ENCODE data around the gene ROBO1.
A peak's percentile ranks its signal among the peaks of the same experiment; 100 is the strongest.
"Not testable (repeated sequence)": the region's sequence is repeated elsewhere in the genome, so short reads cannot be mapped to it uniquely, and the experiment has no call there.

ROBO1 gene

DNA sequence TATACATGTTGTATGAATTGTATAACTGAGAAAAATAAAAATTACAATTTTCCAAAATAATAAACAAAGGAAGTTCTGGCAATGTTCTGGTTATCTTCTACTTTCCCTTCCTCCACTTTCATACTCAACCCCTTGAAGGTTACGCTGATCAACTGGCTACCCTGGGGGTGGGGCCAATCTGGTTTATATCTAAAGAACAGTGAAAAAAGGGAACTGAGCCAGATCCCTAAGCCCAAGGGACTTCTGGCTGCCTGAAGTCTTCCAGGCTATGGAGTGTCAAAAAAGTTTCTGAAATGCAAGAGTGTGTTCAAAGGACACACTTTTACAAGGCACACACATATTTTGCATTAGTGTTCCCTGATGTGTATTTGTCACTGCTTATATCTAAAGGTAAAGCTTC is 591.9 kb downstream of the ROBO1 start:
- Histone ChIP-seq H3K4me3 (no peak overlapping the region), H3K36me3 (ENCODE audit: insufficient read depth, low read length) (no peaks in the 10 kb centered on the region), H3K9ac (ENCODE audit: insufficient read length) (no peak overlapping the region), H3K27ac (no peak overlapping the region), H3K9me3 (ENCODE audit: low read depth, low read length) (no peaks in the 10 kb centered on the region)
- no peak for DNase-seq (ENCODE audit: low read depth, low spot score)
- TF ChIP-seq FOXP2 (optimal IDR thresholded peaks at IDR 0.05; ENCODE audit: control extremely low read depth, extremely low read length, insufficient read depth) (no peak), EZH2 (IDR thresholded peaks at IDR 0.05) (no peak), POLR2AphosphoS5 (IDR thresholded peaks at IDR 0.05; ENCODE audit: borderline replicate concordance, low read depth, low read length) (no peak)

DNA sequence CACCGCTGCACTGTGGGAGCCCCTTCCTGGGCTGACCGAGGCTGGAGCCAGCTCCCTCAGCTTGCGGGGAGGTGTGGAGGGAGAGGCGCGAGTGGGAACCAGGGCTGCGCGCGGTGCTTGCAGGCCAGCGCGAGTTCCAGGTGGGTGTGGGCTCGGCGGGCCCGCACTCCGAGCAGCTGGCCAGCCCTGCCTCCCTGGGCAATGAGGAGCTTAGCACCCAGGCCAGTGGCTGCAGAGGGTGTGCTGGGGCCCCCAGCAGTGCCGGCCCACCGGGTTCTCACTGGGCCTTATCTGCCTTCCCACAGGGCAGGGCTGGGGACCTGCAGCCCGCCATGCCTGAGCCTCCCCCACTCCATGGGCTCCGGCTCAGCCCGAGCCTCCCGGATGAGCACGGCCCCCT is 594.5 kb downstream of the ROBO1 start:
- DNase-seq (ENCODE audit: low read depth, low spot score); H3K36me3 ChIP-seq (ENCODE audit: insufficient read depth, low read length); H3K9ac ChIP-seq (ENCODE audit: insufficient read length); H3K27ac ChIP-seq; H3K4me3 ChIP-seq; H3K9me3 ChIP-seq (ENCODE audit: low read depth, low read length): not testable (repeated sequence)

DNA sequence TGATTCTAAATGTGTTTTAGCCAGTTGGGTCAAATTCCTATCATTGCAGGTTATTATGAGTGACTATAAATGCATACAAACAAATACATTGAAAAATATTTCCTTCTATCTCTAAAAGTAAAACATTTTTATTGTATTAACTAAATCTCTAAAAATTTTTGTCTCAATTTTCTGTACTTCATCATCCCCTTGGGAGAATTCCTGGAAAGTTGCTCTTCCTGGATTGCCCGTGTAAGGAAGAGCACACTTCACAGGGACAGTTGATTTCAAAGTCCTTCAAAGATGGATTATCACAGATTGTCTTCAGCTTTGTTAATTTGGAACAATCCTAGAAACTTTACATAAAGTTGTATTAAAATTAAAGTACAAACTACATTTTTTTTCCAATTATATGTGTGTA is 595.6 kb downstream of the ROBO1 start:
- H3K9ac ChIP-seq (ENCODE audit: insufficient read length) = no peak overlapping the region
- H3K4me3 ChIP-seq = no peak overlapping the region
- TF ChIP-seq POLR2AphosphoS5 (IDR thresholded peaks at IDR 0.05; ENCODE audit: borderline replicate concordance, low read depth, low read length) (no peak), FOXP2 (optimal IDR thresholded peaks at IDR 0.05; ENCODE audit: control extremely low read depth, extremely low read length, insufficient read depth) (no peak), EZH2 (IDR thresholded peaks at IDR 0.05) (no peak)
- H3K36me3 ChIP-seq (ENCODE audit: insufficient read depth, low read length) = no peaks in the 10 kb centered on the region
- no peaks in the 10 kb centered on the region for H3K9me3 ChIP-seq (ENCODE audit: low read depth, low read length)
- DNase-seq (ENCODE audit: low read depth, low spot score) = no peak
- no peak overlapping the region for H3K27ac ChIP-seq

DNA sequence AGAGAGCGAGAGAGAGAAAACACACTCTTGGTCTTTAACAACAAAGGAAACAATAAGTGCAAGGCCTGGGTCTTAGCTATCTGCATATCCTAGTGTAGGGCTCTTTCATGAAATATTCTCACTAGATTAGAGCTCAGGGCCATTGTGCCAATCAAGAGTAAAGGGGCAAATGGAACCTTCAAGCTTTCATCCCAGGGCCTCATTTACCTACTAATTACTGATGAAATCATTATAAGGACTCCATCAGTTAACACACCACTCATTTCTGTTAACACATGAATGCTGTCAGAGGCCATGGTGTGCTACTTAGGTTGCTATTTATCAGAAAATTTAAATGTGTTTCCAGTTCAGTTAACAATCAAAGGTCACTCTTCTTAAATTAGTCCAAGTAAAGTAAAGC is 597.8 kb downstream of the ROBO1 start:
- Histone ChIP-seq H3K9me3 (ENCODE audit: low read depth, low read length) (no peaks in the 10 kb centered on the region), H3K9ac (ENCODE audit: insufficient read length) (no peak overlapping the region), H3K27ac (no peak overlapping the region), H3K4me3 (no peak overlapping the region), H3K36me3 (ENCODE audit: insufficient read depth, low read length) (no peaks in the 10 kb centered on the region)
- no peak for TF ChIP-seq POLR2AphosphoS5 (IDR thresholded peaks at IDR 0.05; ENCODE audit: borderline replicate concordance, low read depth, low read length)
- no peak for TF ChIP-seq EZH2 (IDR thresholded peaks at IDR 0.05)
- TF ChIP-seq FOXP2 (optimal IDR thresholded peaks at IDR 0.05; ENCODE audit: control extremely low read depth, extremely low read length, insufficient read depth) = no peak
- no peak for DNase-seq (ENCODE audit: low read depth, low spot score)

DNA sequence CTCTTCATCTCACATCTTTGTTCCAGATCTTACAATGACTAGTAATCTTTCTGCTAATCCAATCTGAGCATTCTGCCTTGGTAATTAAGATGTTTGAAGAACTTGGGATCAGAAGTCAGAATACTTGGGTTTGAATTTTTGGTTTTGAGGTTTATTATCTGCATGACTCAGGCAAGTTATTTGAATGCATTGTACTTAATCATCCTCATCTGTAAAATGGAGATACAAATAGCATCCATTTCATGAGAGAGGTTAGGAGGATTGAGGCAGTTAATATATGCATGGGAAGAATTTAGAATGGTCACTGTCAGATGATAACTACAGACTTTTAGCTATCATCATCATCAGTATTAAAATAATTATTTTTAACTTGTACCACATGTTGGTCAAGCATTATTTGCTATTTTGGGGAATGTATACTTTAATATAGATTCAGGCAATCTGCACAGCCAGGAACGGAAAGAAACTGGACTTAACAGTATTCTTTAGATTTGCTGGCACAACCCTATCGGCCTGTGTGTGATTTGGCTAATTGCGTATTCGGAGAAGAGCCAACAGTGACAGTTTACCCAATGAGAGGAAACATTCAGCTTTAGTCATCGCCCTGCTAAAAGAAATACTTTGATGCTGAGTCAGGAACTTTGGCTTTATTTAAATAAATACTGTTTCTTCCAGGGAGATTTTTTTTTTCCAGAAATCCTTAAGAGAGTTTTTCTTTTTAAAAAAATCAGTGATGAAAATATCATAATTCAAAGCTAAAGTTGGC is 600.0 kb downstream of the ROBO1 start:
- DNase-seq (ENCODE audit: low read depth, low spot score) = no peak
- TF ChIP-seq POLR2AphosphoS5 (IDR thresholded peaks at IDR 0.05; ENCODE audit: borderline replicate concordance, low read depth, low read length) (no peak), FOXP2 (optimal IDR thresholded peaks at IDR 0.05; ENCODE audit: control extremely low read depth, extremely low read length, insufficient read depth) (no peak), EZH2 (IDR thresholded peaks at IDR 0.05) (no peak)
- H3K36me3 ChIP-seq (ENCODE audit: insufficient read depth, low read length) = no peaks in the 10 kb centered on the region
- no peak overlapping the region for H3K9ac ChIP-seq (ENCODE audit: insufficient read length)
- no peaks in the 10 kb centered on the region for H3K9me3 ChIP-seq (ENCODE audit: low read depth, low read length)
- no peak overlapping the region for H3K4me3 ChIP-seq
- no peak overlapping the region for H3K27ac ChIP-seq

DNA sequence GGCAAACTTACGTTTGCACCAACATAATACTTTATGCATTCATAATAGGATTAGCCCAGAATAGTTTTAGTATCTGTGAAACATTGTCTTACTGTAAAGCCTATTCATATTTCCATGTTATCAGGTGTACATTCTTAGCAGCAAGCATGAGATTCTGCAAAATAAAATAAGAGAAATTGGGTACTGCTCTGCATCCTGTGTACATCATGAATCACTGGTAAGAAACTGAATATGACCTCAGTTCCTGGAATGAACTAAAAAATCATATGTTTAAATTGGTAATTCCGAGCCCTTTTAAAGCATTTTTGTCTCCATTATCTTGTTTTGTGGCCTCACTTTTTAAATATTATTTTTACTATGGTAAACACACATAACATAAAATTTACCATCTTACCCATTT is 605.1 kb downstream of the ROBO1 start:
- no peaks in the 10 kb centered on the region for H3K36me3 ChIP-seq (ENCODE audit: insufficient read depth, low read length)
- no peak overlapping the region for H3K9ac ChIP-seq (ENCODE audit: insufficient read length)
- no peak overlapping the region for H3K4me3 ChIP-seq
- TF ChIP-seq FOXP2 (optimal IDR thresholded peaks at IDR 0.05; ENCODE audit: control extremely low read depth, extremely low read length, insufficient read depth) (no peak), EZH2 (IDR thresholded peaks at IDR 0.05) (no peak), POLR2AphosphoS5 (IDR thresholded peaks at IDR 0.05; ENCODE audit: borderline replicate concordance, low read depth, low read length) (no peak)
- no peaks in the 10 kb centered on the region for H3K9me3 ChIP-seq (ENCODE audit: low read depth, low read length)
- no peak for DNase-seq (ENCODE audit: low read depth, low spot score)
- no peak overlapping the region for H3K27ac ChIP-seq

DNA sequence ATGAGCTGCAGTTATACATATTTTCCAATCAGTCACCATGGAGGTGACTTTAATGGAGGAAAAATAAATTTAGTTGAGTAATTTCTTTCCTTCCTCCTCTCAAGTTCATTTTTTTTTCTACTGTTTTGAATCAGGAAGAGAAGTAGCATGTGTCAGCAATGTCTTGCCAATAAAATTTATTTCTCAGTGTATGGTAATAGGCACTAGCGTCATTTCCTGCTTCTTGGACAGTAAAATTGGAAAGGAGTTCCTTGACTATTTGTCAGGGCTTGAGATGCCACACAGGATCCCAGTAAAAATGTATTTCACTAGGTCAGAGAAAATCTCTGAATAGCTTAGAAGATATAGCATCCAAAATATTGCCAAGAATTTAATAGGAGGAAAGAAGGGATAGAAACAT is 605.9 kb downstream of the ROBO1 start:
- H3K36me3 ChIP-seq (ENCODE audit: insufficient read depth, low read length) = no peaks in the 10 kb centered on the region
- peak; percentile 5 for DNase-seq (ENCODE audit: low read depth, low spot score)
- no peak overlapping the region for H3K27ac ChIP-seq
- H3K9me3 ChIP-seq (ENCODE audit: low read depth, low read length) = no peaks in the 10 kb centered on the region
- TF ChIP-seq POLR2AphosphoS5 (IDR thresholded peaks at IDR 0.05; ENCODE audit: borderline replicate concordance, low read depth, low read length) = no peak
- no peak for TF ChIP-seq EZH2 (IDR thresholded peaks at IDR 0.05)
- TF ChIP-seq FOXP2 (optimal IDR thresholded peaks at IDR 0.05; ENCODE audit: control extremely low read depth, extremely low read length, insufficient read depth) = no peak
- H3K9ac ChIP-seq (ENCODE audit: insufficient read length) = no peak overlapping the region
- no peak overlapping the region for H3K4me3 ChIP-seq

DNA sequence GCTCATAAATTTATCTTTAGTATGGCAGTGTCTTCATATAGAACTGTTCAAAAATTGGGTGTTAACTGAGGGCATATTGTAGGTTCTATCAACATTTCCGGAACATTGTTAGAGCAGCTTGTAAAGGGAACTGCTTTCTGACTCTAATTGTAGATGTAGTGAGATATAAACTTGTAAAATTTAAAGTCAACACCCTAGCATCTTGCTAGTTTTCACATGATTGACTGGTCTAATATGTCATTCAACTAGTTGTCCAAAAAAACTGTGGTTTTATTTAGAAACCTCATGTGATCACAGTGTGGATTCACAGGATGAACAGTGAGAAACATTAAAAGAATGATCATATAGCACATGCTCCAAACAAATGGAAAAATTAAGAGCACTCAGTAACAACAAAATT is 607.4 kb downstream of the ROBO1 start:
- no peak for TF ChIP-seq FOXP2 (optimal IDR thresholded peaks at IDR 0.05; ENCODE audit: control extremely low read depth, extremely low read length, insufficient read depth)
- no peak for TF ChIP-seq POLR2AphosphoS5 (IDR thresholded peaks at IDR 0.05; ENCODE audit: borderline replicate concordance, low read depth, low read length)
- no peak for TF ChIP-seq EZH2 (IDR thresholded peaks at IDR 0.05)
- no peak overlapping the region for H3K9ac ChIP-seq (ENCODE audit: insufficient read length)
- DNase-seq (ENCODE audit: low read depth, low spot score) = no peak
- H3K27ac ChIP-seq = no peak overlapping the region
- H3K36me3 ChIP-seq (ENCODE audit: insufficient read depth, low read length) = no peaks in the 10 kb centered on the region
- no peak overlapping the region for H3K4me3 ChIP-seq
- no peaks in the 10 kb centered on the region for H3K9me3 ChIP-seq (ENCODE audit: low read depth, low read length)

DNA sequence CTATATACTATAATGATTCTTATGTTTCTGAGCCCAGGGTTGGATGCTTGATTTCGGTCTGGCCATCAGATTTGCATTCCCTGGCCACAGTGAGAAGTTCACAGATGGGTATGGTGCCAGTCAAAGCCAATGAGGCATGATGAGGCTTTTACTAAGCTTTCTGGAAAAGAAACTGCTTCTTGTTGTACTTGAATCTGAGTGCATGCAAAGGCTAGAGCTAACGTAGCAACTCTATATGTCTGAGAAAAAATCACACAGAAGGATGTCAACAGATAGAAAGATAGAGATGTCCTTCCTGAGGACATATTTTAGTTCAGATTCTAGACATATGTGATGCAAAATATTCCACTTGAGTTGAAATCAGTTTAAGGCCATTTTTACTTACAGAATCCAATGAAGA is 608.1 kb downstream of the ROBO1 start:
- Histone ChIP-seq H3K9ac (ENCODE audit: insufficient read length) (no peak overlapping the region), H3K36me3 (ENCODE audit: insufficient read depth, low read length) (no peaks in the 10 kb centered on the region), H3K4me3 (no peak overlapping the region), H3K9me3 (ENCODE audit: low read depth, low read length) (no peaks in the 10 kb centered on the region), H3K27ac (no peak overlapping the region)
- TF ChIP-seq EZH2 (IDR thresholded peaks at IDR 0.05) (no peak), POLR2AphosphoS5 (IDR thresholded peaks at IDR 0.05; ENCODE audit: borderline replicate concordance, low read depth, low read length) (no peak), FOXP2 (optimal IDR thresholded peaks at IDR 0.05; ENCODE audit: control extremely low read depth, extremely low read length, insufficient read depth) (no peak)
- no peak for DNase-seq (ENCODE audit: low read depth, low spot score)

Measured in SK-N-MC (cell line).